ENCODE results near the gene GRAPL.
"Not testable (repeated sequence)": the region's sequence is repeated elsewhere in the genome, so short reads cannot be mapped to it uniquely, and the experiment has no call there.

The GRAPL gene

GRCh38 chr17:19131772-19132171, 4.4 kb downstream of the GRAPL start:
- not testable (repeated sequence) for H3K23ac ChIP-seq (ENCODE audit: low read length in 2 of 2); H2BK120ac ChIP-seq (ENCODE audit: low read depth, low read length); H3K27me3 ChIP-seq (ENCODE audit: control insufficient read depth in 1 of 2, insufficient read depth in 1 of 2, low read length in 2 of 2); H3K14ac ChIP-seq (ENCODE audit: low read length in 2 of 2); H3K4me2 ChIP-seq (ENCODE audit: low read length, poor library complexity, severe bottlenecking); H2AK5ac ChIP-seq (ENCODE audit: low read length, severe bottlenecking); H4K91ac ChIP-seq (ENCODE audit: low read length); H2BK5ac ChIP-seq (ENCODE audit: low read depth, low read length, poor library complexity, severe bottlenecking); H3K79me1 ChIP-seq (replicated peaks; ENCODE audit: low read length, poor library complexity, severe bottlenecking); H2AFZ ChIP-seq (ENCODE audit: low read depth, low read length); H3K4me1 ChIP-seq (ENCODE audit: control insufficient read depth, insufficient read depth, low read depth, low read length); DNase-seq; H2BK12ac ChIP-seq (ENCODE audit: low read length in 2 of 2); H2BK15ac ChIP-seq (ENCODE audit: low read depth, poor library complexity, severe bottlenecking); H3K4me3 ChIP-seq (ENCODE audit: insufficient read depth in 1 of 2, low read depth in 1 of 2, low read length in 2 of 2); H3K4ac ChIP-seq (ENCODE audit: low read depth in 1 of 2, low read length in 2 of 2); H3K18ac ChIP-seq (ENCODE audit: low read depth in 1 of 2, low read length in 2 of 2); H3K9ac ChIP-seq (ENCODE audit: low read length); H4K8ac ChIP-seq (ENCODE audit: low read length); H3K27ac ChIP-seq (ENCODE audit: low read length, poor library complexity, severe bottlenecking); H3K36me3 ChIP-seq (ENCODE audit: control insufficient read depth in 1 of 2, insufficient read depth in 2 of 2, low read depth in 1 of 2, low read length in 2 of 2); H3K9me3 ChIP-seq (ENCODE audit: control insufficient read depth, low read length)
- WGBS = no CpG with 5 or more reads among the region's 14 CpGs

GRCh38 chr17:19133793-19134192, 6.4 kb downstream of the GRAPL start:
- not testable (repeated sequence) for H3K23ac ChIP-seq (ENCODE audit: low read length in 2 of 2); H3K4ac ChIP-seq (ENCODE audit: low read depth in 1 of 2, low read length in 2 of 2); H3K27me3 ChIP-seq (ENCODE audit: control insufficient read depth in 1 of 2, insufficient read depth in 1 of 2, low read length in 2 of 2); H2BK15ac ChIP-seq (ENCODE audit: low read depth, poor library complexity, severe bottlenecking); H4K8ac ChIP-seq (ENCODE audit: low read length); H3K36me3 ChIP-seq (ENCODE audit: control insufficient read depth in 1 of 2, insufficient read depth in 2 of 2, low read depth in 1 of 2, low read length in 2 of 2); H2AK5ac ChIP-seq (ENCODE audit: low read length, severe bottlenecking); H4K91ac ChIP-seq (ENCODE audit: low read length); H3K9ac ChIP-seq (ENCODE audit: low read length); H2BK120ac ChIP-seq (ENCODE audit: low read depth, low read length); H3K4me1 ChIP-seq (ENCODE audit: control insufficient read depth, insufficient read depth, low read depth, low read length); H2AFZ ChIP-seq (ENCODE audit: low read depth, low read length); H3K27ac ChIP-seq (ENCODE audit: low read length, poor library complexity, severe bottlenecking); H3K14ac ChIP-seq (ENCODE audit: low read length in 2 of 2); H3K18ac ChIP-seq (ENCODE audit: low read depth in 1 of 2, low read length in 2 of 2); H3K9me3 ChIP-seq (ENCODE audit: control insufficient read depth, low read length); H2BK12ac ChIP-seq (ENCODE audit: low read length in 2 of 2); H3K79me1 ChIP-seq (replicated peaks; ENCODE audit: low read length, poor library complexity, severe bottlenecking); H2BK5ac ChIP-seq (ENCODE audit: low read depth, low read length, poor library complexity, severe bottlenecking); DNase-seq; H3K4me3 ChIP-seq (ENCODE audit: insufficient read depth in 1 of 2, low read depth in 1 of 2, low read length in 2 of 2); H3K4me2 ChIP-seq (ENCODE audit: low read length, poor library complexity, severe bottlenecking)
- WGBS = no CpG with 5 or more reads among the region's 9 CpGs

- not testable (repeated sequence) for H2BK12ac ChIP-seq (ENCODE audit: low read length in 2 of 2); H3K36me3 ChIP-seq (ENCODE audit: control insufficient read depth in 1 of 2, insufficient read depth in 2 of 2, low read depth in 1 of 2, low read length in 2 of 2); H3K9me3 ChIP-seq (ENCODE audit: control insufficient read depth, low read length); H3K79me1 ChIP-seq (replicated peaks; ENCODE audit: low read length, poor library complexity, severe bottlenecking); H3K18ac ChIP-seq (ENCODE audit: low read depth in 1 of 2, low read length in 2 of 2); H3K4me1 ChIP-seq (ENCODE audit: control insufficient read depth, insufficient read depth, low read depth, low read length); H3K9ac ChIP-seq (ENCODE audit: low read length); H4K91ac ChIP-seq (ENCODE audit: low read length); H2AFZ ChIP-seq (ENCODE audit: low read depth, low read length); DNase-seq; H2BK120ac ChIP-seq (ENCODE audit: low read depth, low read length); H3K27ac ChIP-seq (ENCODE audit: low read length, poor library complexity, severe bottlenecking); H2BK15ac ChIP-seq (ENCODE audit: low read depth, poor library complexity, severe bottlenecking); H3K27me3 ChIP-seq (ENCODE audit: control insufficient read depth in 1 of 2, insufficient read depth in 1 of 2, low read length in 2 of 2); H2BK5ac ChIP-seq (ENCODE audit: low read depth, low read length, poor library complexity, severe bottlenecking); H3K23ac ChIP-seq (ENCODE audit: low read length in 2 of 2); H3K4me3 ChIP-seq (ENCODE audit: insufficient read depth in 1 of 2, low read depth in 1 of 2, low read length in 2 of 2); H2AK5ac ChIP-seq (ENCODE audit: low read length, severe bottlenecking); H3K4ac ChIP-seq (ENCODE audit: low read depth in 1 of 2, low read length in 2 of 2); H3K14ac ChIP-seq (ENCODE audit: low read length in 2 of 2); H4K8ac ChIP-seq (ENCODE audit: low read length); H3K4me2 ChIP-seq (ENCODE audit: low read length, poor library complexity, severe bottlenecking)
- WGBS = no CpG with 5 or more reads among the region's 13 CpGs
Observed at GRCh38 chr17:19135391-19135790, 8.0 kb downstream of the GRAPL start.

- H2BK12ac ChIP-seq (ENCODE audit: low read length in 2 of 2) = not testable (repeated sequence)
Observed at GRCh38 chr17:19136138-19136537, 8.7 kb downstream of the GRAPL start.

More at GRCh38 chr17:19136138-19136537, 8.7 kb downstream of the GRAPL start:
- WGBS = no CpG with 5 or more reads among the region's 17 CpGs
- not testable (repeated sequence) for H3K4me3 ChIP-seq (ENCODE audit: insufficient read depth in 1 of 2, low read depth in 1 of 2, low read length in 2 of 2); H2AK5ac ChIP-seq (ENCODE audit: low read length, severe bottlenecking); H2AFZ ChIP-seq (ENCODE audit: low read depth, low read length); H3K27ac ChIP-seq (ENCODE audit: low read length, poor library complexity, severe bottlenecking); H3K4me1 ChIP-seq (ENCODE audit: control insufficient read depth, insufficient read depth, low read depth, low read length); H3K9me3 ChIP-seq (ENCODE audit: control insufficient read depth, low read length); H3K14ac ChIP-seq (ENCODE audit: low read length in 2 of 2); H3K9ac ChIP-seq (ENCODE audit: low read length); H3K27me3 ChIP-seq (ENCODE audit: control insufficient read depth in 1 of 2, insufficient read depth in 1 of 2, low read length in 2 of 2); H3K23ac ChIP-seq (ENCODE audit: low read length in 2 of 2); H3K4me2 ChIP-seq (ENCODE audit: low read length, poor library complexity, severe bottlenecking); H4K91ac ChIP-seq (ENCODE audit: low read length); H2BK5ac ChIP-seq (ENCODE audit: low read depth, low read length, poor library complexity, severe bottlenecking); H3K36me3 ChIP-seq (ENCODE audit: control insufficient read depth in 1 of 2, insufficient read depth in 2 of 2, low read depth in 1 of 2, low read length in 2 of 2); H4K8ac ChIP-seq (ENCODE audit: low read length); H3K4ac ChIP-seq (ENCODE audit: low read depth in 1 of 2, low read length in 2 of 2); H3K79me1 ChIP-seq (replicated peaks; ENCODE audit: low read length, poor library complexity, severe bottlenecking); H3K18ac ChIP-seq (ENCODE audit: low read depth in 1 of 2, low read length in 2 of 2); H2BK15ac ChIP-seq (ENCODE audit: low read depth, poor library complexity, severe bottlenecking); DNase-seq; H2BK120ac ChIP-seq (ENCODE audit: low read depth, low read length)

Data from mesenchymal stem cell (in vitro differentiated cells and primary cell).